Hepatocyte (in vitro differentiated cells): ENCODE measurements around the gene TDP2.

Experiments
- CTCF ChIP-seq: fragments of 200-600 bp; sonication (generic); IDR thresholded peaks from 2 replicates; pipeline ENCODE4 v1.5.1; 2016; ENCODE audit warnings: antibody characterized with exemption, mild to moderate bottlenecking; ENCODE audit not compliant: poor library complexity
- EZH2 ChIP-seq: fragments of 200-600 bp; sonication (generic); IDR thresholded peaks from 2 replicates; pipeline ENCODE4 v1.6.1; 2016; ENCODE audit warnings: antibody characterized with exemption, mild to moderate bottlenecking, borderline replicate concordance
- EZH2phosphoT487 ChIP-seq: fragments of 200-600 bp; sonication (generic); IDR thresholded peaks from one replicate; pipeline ENCODE4 v1.6.1; 2018; ENCODE audit warnings: antibody characterized with exemption, mild to moderate bottlenecking, low read depth, moderate library complexity; ENCODE audit not compliant: unreplicated experiment, severe bottlenecking

GRCh38 chr6:24660105-24660504 lies 6.6 kb downstream of the TDP2 start:
- TF ChIP-seq EZH2 (no peak), CTCF (no peak), EZH2phosphoT487 (no peak)
